ENCODE measurements around the gene TCF7L1. TPM values are rescaled to one million over a fixed set of nuclear protein-coding genes. Genes with fewer than 3 reads are reported as not detected.

TCF7L1 gene
- total and polyA plus RNA-seq, 2 donors (not counting 3 experiments of a cell fraction or from before 2014, with no cell fraction given) = 9.6 to 17.4 TPM

- no peaks in the 10 kb centered on the region for H4K20me1 ChIP-seq (replicated peaks; ENCODE audit: control insufficient read depth, extremely low read depth, insufficient read depth, low read length)
- H3K79me2 ChIP-seq (ENCODE audit: control insufficient read depth, insufficient read depth, low read length) = no peaks in the 10 kb centered on the region
- BruUV-seq (replicated peaks) = no TSS peak
- peaks cover 38% of the 10 kb centered on the region for H3K4me1 ChIP-seq (ENCODE audit: control insufficient read depth, extremely low read depth, insufficient read depth, low read length)
- FAIRE-seq (no peak), DNase-seq (ENCODE audit: low read depth, low spot score) (no peak)
- dilution Hi-C loops (cut with MboI; ENCODE audit: extremely low pct_ligation_motif_present, low sequenced_read_pairs) (no loop called here), intact Hi-C loops (cut with micrococcal nuclease) (loop anchor here (2.0 to 5.0 kb wide), 3 partner anchors 31 to 103 kb away; no protein-coding TSS in a partner anchor)
- no peaks in the 10 kb centered on the region for H3K36me3 ChIP-seq (ENCODE audit: control insufficient read depth in 2 of 2, extremely low read depth in 1 of 2, insufficient read depth in 2 of 2, low read length in 2 of 2)
- no peak overlapping the region for H2AFZ ChIP-seq (ENCODE audit: low read depth, low read length)
- H3K9me3 ChIP-seq (replicated peaks; ENCODE audit: control insufficient read depth, insufficient read depth, low read length) = no peaks in the 10 kb centered on the region
- no peak overlapping the region for H3K4me2 ChIP-seq (ENCODE audit: insufficient read depth, low read length)
- no peaks in the 10 kb centered on the region for H3K9me1 ChIP-seq (replicated peaks; ENCODE audit: control insufficient read depth, extremely low read depth, insufficient read depth, low read length)
- H3K4me3 ChIP-seq (replicated peaks in 1 of 3; ENCODE audit: insufficient read depth in 1 of 3, low read depth in 1 of 3, low read length in 3 of 3) = no peak overlapping the region
- POLR2A ChIA-PET = no interaction called here
- CTCF ChIA-PET = interaction anchor here (0.8 to 1.8 kb wide), 3 partner anchors 17 to 103 kb away, joined by 3 to 4 read pairs (median 3); no protein-coding TSS in a partner anchor
- no peak overlapping the region for H3K9ac ChIP-seq (replicated peaks; ENCODE audit: extremely low read depth, insufficient read depth, low read length)
- H3K27me3 ChIP-seq (ENCODE audit: control insufficient read depth in 2 of 2, insufficient read depth in 2 of 2, low read length in 2 of 2) = no peaks in the 10 kb centered on the region
- H3K27ac ChIP-seq (ENCODE audit: insufficient read depth, low read depth, low read length) = no peak overlapping the region
- TF ChIP-seq EZH2 (IDR thresholded peaks at IDR 0.05; ENCODE audit: borderline replicate concordance, low read depth, low read length, severe bottlenecking) (no peak), POLR2A (IDR thresholded peaks at IDR 0.05; ENCODE audit: low read depth, low read length) (no peak), MAX (IDR thresholded peaks at IDR 0.05; ENCODE audit: insufficient read depth, insufficient read length) (no peak), GATA2 (IDR thresholded peaks at IDR 0.05; ENCODE audit: insufficient read depth, insufficient read length, low read depth, low read length) (no peak), CTCF (IDR thresholded peaks at IDR 0.05; ENCODE audit: extremely low read depth in 1 of 2, insufficient read depth in 1 of 2, low read depth in 1 of 2, low read length in 2 of 2) (no peak), POLR2AphosphoS5 (IDR thresholded peaks at IDR 0.05; ENCODE audit: insufficient read depth, low read depth, low read length) (no peak), JUN (IDR thresholded peaks at IDR 0.05; ENCODE audit: borderline replicate concordance, insufficient read depth, insufficient read length, low read depth) (no peak), FOS (IDR thresholded peaks at IDR 0.05; ENCODE audit: borderline replicate concordance, insufficient read depth, low read length) (no peak), MYC (IDR thresholded peaks at IDR 0.05; ENCODE audit: low read depth, low read length) (no peak)
These were observed 48.8 kb downstream of the TCF7L1 start for GRCh38 chr2:85181844-85182456.

All from endothelial cell of umbilical vein (primary cell).